GM18502 (cell line): ENCODE data around the gene RASD2.
"Not testable (repeated sequence)": the region's sequence is repeated elsewhere in the genome, so short reads cannot be mapped to it uniquely, and the experiment has no call there.

Experiments
- ATAC-seq: cut with Tn5 transposase; IDR thresholded peaks from one replicate; pipeline ENCODE4 v1.9.1; 2021; ENCODE audit warnings: mild to moderate bottlenecking; ENCODE audit not compliant: unreplicated experiment, poor library complexity

The RASD2 gene, protein sequence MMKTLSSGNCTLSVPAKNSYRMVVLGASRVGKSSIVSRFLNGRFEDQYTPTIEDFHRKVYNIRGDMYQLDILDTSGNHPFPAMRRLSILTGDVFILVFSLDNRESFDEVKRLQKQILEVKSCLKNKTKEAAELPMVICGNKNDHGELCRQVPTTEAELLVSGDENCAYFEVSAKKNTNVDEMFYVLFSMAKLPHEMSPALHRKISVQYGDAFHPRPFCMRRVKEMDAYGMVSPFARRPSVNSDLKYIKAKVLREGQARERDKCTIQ

DNA sequence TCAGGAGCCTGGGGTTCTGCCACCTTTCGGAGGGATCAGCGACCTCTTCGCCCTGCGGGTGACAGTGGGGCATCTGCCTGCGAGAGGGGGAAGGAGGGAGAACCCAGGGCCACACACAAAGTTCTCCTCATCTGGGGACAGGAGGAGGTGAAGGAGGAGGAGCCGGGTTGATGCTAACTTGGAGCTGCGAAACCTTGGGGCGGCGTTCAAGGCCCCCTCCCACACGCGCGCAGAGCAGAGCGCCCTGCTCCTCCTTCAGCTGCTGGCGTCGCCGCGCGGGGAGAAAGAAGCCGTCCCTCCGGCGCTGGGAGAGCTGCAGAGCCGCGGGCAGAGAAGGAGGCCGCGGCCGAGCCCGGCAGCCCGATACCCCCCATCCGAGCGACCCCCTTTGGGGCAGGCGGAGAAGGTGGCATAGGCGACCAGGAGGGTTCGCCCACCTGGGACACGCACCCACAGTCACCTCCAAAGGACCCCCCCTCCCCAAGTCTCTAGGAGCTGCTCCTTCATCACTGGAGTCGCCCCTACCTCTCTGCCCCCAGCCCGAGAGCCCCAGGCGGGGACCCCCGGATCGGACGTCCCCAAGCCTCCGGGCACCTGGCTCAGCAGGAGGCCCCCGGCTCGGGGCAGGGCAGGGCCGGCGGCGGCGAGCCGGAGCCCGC, at the start of gene RASD2:
Gene RASD2, plus strand, starts transcription at position 237 of the 659 bp plus-strand sequence. CDS start 5,979 bp downstream, outside the sequence.
- no peak for ATAC-seq

DNA sequence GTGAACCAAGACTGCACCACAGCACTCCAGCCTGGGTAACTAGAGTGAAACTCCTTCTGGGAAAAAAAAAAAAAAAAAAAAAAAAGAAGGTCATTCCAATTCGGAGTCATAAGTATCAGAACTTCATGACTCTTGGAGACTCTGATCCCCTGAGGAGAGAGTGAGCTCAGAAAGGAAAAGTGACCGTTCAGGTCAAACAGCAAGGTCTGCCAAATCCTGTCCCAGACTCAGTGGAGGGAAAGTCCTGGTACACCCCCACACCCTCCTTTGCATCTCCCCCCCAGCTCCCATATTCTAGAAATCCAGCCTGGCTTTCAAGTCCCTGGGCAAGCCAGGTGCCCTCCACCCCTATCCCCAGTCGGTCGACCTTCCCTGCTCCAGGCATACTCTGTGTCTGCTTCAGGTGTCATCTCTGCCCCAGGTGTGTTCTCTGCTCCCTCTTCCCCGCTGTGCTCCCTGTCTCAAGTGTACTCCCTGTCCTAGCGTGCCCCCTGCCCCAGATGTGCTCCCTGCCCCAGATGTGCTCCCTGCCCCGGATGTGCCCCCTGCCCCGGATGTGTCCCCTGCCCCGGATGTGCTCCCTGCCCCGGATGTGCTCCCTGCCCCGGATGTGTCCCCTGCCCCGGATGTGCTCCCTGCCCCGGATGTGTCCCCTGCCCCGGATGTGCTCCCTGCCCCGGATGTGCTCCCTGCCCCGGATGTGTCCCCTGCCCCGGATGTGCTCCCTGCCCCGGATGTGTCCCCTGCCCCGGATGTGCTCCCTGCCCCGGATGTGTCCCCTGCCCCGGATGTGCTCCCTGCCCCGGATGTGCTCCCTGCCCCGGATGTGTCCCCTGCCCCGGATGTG, 49.3 kb upstream of the RASD2 start:
- ATAC-seq, result not testable (repeated sequence)

DNA sequence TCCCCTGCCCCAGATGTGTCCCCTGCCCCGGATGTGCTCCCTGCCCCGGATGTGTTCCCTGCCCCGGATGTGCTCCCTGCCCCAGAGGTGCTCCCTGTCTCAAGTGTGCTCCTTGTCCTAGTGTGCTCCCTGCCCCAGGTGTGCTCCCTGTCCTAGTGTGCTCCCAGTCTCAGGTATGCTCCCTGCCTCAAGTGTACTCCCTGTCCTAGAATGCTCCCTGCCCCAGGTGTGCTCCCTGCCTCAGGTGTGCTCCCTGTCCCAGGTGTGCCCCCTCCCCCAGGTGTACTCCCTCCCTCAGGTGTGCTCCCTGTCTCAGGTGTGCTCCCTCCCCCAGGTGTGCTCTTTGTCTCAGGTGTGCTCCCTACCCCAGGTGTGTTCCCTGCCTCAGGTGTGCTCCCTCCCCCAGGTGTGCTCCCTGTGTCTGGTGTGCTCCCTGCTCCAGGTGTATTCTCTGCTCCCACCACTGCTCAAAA, 48.7 kb upstream of the RASD2 start:
- ATAC-seq, result no peak

DNA sequence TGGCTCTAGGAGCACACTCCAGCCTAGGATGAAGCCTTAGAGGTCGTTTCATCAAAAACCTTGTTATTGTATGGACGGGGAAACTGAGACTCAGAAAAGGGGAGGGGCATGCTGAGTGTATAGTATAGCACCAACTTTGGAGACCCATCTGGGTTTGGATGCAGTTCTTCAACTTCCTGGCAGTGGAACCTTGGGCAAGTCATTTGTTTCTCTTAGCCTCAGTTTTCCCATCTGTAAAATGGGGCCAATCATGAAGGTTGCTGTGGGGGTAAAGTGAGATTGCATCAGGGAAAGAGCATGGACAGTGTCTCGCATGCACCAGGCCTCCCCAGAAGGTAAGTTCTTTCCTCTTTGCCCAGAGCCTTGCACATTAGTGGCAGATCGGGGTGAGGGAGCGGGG, 47.6 kb upstream of the RASD2 start:
- no peak for ATAC-seq

DNA sequence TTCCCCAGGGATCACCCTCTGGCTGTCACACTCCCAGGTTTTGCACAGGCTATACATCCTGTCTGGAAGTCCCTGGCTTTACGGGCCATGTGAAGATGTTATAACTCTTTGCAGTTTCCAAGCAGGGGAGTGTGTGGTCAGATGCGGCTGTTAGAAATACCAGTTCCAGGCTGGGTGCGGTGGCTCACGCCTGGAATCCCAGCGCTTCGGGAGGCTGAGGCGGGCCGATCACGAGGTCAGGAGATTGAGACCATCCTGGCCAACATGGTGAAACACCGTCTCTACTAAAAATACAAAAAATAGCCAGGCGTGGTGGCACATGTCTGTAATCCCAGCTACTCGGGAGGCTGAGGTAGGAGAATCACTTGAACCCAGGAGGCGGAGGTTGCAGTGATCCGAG, 44.9 kb upstream of the RASD2 start:
- ATAC-seq, result not testable (repeated sequence)

DNA sequence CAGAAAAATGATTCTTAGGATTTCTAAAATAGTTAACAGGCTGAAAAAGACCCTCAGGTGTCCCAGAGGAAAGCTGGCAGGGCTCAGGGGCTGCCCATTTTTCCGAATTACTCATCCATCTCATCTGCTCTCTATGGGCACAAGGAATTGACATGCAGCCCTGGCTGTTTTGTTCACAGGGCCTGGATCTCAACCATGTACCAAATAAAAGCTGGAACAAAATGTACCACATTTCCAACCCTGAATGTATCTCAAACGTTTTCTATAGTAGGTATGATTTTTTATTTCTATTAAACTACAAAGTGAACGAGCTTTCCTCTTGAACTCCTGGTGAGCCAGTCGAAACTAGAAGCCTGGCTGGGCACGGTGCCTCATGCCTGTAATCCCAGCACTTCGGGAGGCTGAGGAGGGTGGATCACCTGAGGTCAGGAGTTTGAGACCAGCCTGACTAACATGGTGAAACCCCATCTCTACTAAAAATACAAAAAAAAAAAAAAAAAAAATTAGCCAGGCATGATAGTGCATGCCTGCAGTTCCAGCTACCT, 43.8 kb upstream of the RASD2 start:
- ATAC-seq, result no peak

DNA sequence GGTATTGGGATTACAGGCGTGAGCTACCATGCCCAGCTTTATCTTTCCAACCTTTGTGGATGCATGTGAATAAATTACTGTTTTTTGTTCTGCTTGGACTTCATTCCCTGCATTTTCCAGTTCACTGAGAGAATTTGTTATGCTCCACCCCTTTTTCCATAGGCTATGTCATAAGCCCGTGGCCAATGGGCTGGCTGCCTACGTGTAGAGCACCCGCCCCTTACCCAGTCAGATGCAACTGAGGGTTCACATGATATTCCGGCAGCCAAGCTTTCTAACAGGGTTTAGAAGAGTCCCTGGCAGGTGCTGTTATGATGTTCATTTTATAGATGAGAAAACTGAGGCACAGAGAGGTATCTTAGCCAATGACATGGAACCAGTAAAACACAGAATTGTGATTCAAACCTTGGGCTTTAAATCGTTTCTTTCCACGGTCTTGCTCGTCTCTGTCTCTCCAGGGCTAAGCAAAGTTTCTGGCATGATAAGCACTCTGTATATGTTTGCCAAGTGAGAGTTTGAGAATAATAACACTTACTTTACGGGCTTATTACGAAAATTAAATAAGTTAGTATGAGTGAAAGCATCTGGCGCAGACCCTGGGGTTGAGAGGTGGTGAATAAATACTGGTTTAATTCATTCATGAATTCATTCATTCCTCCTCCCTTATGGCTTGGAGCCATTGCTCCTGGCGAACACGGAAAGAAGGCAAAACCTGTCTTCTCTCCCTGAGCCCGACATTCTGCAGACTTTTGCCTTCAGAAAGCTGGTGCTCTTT, 42.4 kb upstream of the RASD2 start:
- ATAC-seq, result no peak

DNA sequence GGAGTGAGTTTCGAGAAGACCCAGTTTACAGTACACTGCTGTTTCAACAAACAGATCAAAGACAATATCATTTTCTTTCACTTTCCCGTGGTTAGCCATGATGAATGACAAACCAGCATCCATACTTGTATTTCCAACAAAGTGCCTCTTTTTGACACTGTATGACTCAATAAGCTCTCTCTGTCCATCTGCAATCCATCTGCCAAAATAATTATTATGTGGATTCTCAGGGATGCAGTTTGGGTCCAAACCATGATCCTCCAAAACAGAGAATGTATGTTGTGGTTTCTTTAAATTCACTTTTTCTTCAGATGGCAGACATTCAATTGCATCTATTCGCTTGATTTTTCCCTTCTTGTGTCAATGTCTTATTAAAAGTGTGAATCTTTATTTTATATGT, 37.8 kb upstream of the RASD2 start:
- no peak for ATAC-seq

DNA sequence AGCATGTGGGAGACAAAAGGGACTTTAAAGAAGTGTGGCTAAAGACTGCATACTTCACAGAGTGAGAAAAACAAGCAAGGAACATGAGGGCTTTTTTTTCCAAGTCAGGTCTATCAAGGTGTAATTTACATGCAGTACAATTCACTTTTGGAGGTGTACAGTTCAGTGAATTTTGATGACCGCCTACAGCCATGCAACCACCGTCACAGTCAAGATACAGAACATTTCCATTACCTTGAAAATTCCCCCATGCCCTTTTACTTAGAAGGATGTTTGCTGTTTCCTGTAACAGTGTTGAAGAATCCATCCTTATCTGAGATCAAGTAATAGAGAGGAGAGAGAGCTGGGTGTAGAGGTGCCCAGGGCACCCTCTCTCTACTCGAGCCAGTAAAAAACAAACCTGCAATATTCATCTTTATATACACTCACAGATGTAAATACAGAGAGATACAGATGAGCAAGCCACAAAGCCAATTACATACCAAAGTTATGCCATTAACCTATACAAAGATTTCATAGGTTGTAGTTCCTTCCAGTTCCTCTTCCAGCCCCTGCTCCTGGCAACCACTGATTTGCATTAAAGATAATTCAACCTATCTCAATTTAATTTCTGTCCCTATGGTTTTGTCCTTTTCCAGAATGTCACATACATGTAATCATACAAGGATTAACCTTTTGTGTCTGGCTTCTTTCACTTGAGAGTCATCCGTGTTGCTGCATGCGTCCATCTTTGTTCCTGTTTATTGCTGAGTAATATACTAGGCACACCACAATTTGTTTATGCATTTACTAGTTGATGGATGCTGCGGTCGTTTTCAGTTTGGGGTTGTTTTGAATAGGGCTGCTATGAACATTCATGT, 35.0 kb upstream of the RASD2 start:
- ATAC-seq, result no peak

DNA sequence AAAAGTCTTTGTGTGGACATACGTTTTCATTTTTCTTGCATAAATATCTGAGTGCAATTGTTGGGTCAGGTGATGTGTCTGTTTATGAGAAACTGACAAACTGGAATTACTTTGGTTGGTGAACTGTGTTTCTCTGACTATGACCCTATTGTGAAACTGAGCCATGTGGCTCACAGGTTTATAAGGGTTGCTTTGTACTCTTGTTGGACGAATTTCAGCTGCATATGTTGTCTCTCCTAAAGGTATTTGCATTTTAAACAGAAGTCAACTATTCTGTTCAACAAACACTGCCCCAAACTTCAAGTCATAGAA, 34.4 kb upstream of the RASD2 start:
- no peak for ATAC-seq

DNA sequence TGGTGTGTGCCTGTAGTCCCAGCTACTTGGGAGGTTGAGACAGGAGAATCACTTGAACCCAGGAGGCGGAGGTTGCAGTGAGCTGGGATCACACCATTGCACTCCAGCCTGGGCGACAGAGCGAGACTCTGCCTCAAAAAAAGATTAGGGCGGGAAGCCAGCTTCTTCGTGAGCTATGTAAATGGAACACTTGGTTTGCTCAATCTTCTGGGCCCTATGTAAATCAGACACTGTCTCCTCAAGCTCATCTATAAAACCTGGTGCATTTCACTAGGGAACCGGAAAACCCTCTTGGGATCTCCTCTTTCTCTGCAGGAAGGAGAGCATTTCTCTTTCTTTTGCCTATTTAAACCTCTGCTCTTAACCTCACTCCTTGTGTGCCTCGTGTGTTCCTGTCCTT, 32.8 kb upstream of the RASD2 start:
- ATAC-seq, result not testable (repeated sequence)

DNA sequence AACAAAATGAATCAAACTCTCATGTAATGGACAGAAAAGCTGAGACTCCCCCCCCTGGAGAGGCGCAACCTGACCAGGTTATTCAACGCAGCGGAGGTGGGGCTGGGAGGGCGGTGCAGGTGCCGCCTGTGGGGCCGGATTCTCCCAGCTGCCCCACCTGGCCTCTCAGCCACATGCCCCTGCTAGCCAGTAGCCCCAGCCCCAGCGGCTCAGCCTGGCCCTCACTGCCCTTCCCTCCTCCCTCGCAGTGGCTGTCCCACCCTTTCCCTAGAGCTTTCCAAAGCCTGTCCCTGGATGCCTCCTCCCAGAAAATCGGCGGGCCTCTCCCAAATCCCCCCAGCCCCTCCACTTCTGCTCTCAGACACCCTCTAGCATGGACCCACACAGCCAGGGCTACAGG, 31.2 kb upstream of the RASD2 start:
- ATAC-seq, result no peak

DNA sequence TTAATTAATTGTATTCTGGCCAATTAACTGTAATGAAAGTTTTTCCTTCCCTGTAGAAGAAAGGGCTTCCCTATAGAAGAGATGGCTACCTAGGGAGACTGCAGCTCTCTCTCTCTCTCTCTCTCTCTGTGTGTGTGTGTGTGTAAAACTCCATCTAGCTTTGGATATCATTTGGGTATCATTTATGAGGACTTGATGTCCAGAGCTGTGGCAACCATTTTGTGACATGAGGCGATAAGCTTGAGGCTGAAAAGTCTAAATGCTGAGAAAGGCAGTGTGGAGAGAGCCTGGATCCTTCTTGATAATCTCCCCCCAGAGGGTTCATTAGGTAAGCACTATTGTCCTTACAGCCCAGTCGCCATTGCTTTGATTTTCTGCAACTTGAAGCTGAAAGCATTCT, 30.7 kb upstream of the RASD2 start:
- no peak for ATAC-seq

DNA sequence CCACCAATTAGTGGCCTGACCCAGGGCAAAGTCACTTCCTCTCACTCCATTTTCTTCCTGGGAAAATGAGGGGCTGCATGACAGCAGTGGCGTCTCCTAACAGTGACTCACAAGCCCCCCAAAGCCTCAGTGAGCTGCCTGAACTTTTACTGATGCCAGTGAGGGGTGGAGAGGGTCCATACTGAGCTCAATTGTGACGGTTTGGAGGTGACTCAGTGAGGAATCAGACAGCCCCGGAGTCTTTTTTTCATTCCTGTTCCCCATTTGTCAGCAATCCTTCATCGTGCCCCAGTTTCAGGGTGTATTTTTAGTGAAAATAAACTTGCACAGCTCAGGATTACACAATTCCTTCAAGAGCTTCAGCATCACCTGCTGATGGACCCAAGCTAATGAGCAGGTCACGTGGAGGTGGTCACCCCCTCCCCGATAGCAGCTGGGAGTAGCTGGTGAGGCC, 30.1 kb upstream of the RASD2 start:
- ATAC-seq, result no peak

DNA sequence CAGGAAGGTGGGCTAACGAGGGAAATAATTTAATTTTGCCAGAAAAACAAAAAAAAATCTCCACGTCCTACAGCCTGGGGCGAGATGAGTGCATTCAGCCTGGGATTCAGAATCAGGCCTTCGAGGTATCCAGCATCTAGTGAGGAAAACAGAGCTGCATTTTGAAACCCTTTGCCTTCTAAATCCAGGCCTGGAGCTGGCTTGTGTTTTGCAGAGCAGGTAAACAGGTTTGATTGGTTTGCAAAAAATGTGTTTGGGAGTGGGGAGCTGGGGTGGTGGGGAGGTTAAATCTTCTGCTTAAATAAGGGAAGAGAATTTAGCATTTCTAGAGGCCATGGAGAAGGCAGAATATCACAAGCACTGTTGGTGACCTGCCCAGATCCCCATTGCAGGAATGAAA, 29.7 kb upstream of the RASD2 start:
- no peak for ATAC-seq

DNA sequence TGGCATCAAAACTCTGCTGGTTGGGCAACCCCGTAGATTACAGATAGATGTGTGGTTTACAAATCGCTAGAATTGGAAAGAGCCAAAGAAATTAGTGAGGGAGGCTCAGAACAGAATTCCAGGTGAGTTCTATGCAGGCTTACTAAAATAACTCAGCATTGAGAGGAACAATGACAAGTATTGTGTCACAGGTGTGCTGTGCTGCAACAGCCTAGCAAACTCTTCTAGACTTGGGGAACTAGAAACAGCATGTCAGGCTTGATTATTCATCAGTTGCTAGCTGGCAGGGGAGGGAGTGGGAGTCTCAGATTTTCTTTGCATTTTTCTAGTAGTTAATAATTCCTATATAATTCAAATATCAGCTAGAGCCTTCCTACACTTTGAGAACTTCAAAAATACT, 26.3 kb upstream of the RASD2 start:
- ATAC-seq, result no peak

DNA sequence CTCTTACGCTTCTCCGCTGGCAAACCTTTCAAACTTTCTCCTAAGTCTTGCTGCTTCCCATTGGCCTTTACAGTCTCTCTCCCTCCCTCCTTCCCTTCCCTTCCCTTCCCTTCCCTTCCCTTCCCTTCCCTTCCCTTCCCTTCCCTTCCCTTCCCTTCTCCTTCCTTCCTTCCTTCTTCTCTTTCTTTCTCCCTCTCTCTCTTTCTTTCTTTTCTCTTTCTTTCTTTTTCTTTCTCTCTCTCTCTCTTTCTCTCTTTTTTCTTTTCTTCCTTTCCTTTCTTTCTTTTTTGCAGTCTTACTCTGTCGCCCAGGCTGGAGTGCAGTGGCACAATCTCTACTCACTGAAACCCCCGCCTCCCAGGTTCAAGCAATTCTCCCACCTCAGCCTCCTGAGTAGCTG, 24.7 kb upstream of the RASD2 start:
- ATAC-seq, result not testable (repeated sequence)

DNA sequence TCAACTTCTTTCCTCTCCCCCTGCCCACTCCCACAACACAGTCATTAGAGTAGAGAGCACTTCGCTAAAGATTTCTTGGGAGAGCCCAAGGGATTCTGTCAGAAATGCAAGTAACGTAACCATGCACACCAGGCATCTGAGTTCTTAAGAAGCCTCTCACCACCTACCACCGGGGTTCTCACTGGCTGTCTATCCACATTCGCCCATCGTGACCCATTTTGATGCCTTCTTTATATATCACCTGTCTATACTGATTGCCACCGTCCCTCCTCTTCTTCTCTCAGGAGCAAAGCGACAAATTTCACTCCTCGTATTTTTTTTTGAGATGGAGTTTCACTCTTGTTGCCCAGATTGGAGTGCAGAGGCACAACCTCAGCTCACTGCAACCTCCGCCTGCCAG, 23.9 kb upstream of the RASD2 start:
- no peak for ATAC-seq

DNA sequence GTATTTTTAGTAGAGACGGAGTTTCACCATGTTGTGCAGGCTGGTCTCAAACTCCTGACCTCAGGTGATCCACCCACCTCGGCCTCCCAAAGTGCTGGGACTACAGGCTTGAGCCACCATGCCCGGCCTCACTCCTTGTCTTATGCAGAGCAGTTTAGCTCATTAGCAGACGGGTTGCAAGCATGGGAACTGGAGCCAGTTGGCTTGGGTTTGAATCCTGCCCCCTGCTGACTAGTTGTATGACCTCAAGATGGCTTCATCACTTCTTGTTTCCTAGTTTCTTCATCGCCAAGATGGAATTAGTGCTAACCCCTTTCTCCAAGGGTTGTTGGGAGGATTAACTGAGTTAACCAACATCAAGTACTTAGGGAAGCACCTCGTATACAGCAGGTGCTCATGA, 23.4 kb upstream of the RASD2 start:
- ATAC-seq, result no peak
